ENCODE measurements around the gene LRRC47. TPM values are rescaled to one million over a fixed set of nuclear protein-coding genes. Genes with fewer than 3 reads are reported as not detected.
"Not testable (repeated sequence)": the region's sequence is repeated elsewhere in the genome, so short reads cannot be mapped to it uniquely, and the experiment has no call there.

LRRC47 gene
- polyA plus RNA-seq, 1 donor: 65.1 TPM

GRCh38 chr1:3772027-3772714 lies 24.1 kb downstream of the LRRC47 start:
- peak; percentile 86 for DNase-seq

- no peak for DNase-seq
These were observed 24.9 kb downstream of the LRRC47 start for GRCh38 chr1:3771108-3772026.

- no peak for DNase-seq
These were observed 26.1 kb downstream of the LRRC47 start for GRCh38 chr1:3770047-3770765.

DNA sequence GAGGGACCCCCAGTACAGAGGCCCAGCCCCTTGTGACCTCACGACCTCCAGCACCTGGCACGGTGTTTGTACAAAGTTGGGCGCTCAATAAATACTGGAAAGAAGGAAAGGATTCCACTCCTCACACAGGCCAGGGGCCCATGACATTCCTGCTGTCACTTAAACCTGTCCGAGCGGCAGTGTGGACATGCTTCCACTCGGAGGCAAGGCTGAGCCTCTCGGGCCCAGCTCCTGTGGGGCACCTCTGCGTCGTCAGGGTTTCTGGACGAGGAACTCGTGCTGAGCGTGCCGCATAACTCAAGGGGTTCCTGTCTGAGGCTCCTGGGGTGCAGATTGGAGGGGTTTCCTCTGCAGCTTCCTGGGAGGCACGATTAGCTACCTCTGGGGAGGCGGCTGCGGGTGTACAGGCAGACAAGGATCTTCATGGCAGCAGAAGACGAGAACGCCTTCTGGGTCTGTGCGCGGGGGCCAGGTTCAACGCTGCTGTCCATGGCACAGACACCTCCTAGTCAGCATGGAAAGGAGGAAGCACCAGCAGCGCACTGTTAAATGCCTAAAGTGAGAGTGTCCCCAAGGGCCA lies 27.4 kb downstream of the LRRC47 start:
- no peak for DNase-seq

GRCh38 chr1:3767328-3767925 lies 28.9 kb downstream of the LRRC47 start:
- DNase-seq: no peak

DNA sequence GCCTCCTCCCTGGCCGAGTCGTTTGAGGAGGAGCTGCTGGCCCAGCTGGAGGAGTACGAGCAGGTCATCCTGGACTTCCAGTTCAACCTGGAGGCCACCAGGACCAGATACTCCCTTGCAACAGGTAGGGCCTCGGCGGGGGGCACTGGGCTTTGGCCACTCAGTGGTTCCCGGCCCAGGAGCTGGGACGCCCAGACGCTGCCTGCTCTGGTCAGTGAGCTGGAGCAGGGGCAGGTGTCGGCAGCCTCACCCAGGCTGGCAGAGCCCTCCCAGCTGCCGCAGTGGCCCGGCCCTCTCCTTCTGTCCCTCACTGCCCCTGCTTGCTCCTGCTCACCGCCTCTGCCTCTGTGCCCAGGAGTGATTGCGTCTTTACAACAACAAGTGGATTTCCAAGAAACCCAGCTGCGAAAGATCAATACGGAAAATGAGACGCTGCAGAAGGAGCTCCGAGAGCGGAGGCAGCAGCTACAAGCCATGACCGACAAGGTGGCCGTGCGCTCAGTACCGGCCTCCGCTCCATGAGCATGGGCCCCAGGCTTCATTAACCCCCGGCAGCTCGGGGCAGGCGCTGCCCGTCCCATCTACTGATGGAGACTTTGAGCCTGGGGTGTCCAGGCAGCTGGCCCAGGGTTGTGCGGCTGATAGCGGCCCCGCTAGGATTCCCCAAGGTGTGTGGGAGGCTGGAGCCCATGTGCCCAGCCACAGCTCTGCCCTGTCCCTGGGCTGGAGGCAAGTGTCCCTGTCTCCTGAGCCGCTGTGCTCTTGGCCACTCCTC lies 32.8 kb downstream of the LRRC47 start:
- DNase-seq: no peak

DNA sequence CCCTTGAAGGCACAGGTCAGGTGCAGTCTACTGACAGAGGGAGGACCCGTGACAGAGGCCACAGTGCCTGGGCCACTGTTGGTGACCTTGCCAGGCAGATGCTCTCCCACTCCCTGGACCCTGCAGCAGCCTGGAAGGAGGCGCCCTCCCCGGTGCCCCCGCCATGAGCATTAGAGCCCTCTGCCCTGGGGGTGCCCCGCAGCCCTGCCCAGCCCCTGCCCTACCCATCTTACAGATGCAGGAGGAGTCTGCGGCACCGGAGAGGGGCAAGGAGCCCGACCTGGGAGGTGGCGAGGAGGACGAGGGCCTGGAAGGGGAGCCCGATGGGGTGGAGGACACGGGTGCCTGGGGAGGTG lies 33.4 kb downstream of the LRRC47 start:
- no peak for DNase-seq

GRCh38 chr1:3762151-3762872 lies 34.0 kb downstream of the LRRC47 start:
- no peak for DNase-seq

DNA sequence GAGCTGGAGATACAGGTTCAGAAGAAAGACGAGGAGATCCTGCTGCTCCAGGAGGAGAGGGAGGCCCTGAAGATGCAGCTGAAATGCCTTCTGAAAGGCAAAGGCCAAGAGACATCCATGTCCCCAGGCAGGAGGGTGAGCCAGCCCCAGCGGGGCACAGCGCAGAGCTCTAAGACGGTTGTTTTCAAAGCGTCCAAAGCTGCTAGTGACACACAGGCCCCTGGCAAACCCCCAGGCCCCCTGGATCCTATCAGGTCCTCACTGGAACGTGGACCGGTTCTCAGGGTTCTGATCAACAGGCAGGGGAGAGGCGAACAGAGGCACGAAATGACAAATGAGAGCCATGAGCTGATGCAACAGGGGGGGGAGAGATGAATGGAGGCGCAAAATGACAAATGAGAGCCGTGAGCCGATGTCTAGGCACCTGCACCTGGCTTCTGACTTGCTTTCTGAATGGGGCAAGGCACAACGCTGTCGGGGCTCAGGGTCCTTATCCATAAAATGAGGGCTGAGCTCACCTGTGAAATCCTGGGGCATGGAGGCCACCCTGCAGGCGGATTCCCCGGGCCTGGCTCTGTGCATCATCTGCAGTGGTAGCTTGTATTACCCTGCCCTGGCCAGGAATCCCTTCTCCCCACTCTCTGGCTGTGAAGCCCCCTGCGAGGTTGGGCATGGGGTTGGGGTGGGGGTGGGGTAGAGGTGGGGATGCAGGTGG lies 34.8 kb downstream of the LRRC47 start:
- no peak for DNase-seq

DNA sequence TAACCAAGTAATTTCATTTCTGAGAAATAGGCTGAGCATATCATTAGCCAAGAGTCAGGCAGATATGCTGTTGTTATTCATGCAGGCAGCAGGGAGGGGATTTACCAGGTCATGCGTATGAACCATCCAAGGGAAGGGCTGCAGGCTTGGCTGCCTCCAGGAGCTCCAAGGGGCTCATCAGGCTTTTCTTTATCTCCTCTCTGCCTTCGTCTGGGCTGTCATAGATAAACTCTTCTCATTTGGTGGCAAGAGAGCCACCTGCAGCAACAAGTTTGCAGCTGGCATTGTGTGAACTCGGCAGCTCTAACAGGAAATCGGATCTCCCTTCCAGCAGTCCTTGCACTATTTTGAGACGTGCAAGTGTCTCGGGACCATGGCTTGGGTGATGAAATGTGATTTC lies 36.5 kb downstream of the LRRC47 start:
- DNase-seq: no peak

GRCh38 chr1:3759164-3759563 lies 37.1 kb downstream of the LRRC47 start:
- DNase-seq: no peak

GRCh38 chr1:3756394-3756793 lies 39.9 kb downstream of the LRRC47 start:
- DNase-seq: no peak

DNA sequence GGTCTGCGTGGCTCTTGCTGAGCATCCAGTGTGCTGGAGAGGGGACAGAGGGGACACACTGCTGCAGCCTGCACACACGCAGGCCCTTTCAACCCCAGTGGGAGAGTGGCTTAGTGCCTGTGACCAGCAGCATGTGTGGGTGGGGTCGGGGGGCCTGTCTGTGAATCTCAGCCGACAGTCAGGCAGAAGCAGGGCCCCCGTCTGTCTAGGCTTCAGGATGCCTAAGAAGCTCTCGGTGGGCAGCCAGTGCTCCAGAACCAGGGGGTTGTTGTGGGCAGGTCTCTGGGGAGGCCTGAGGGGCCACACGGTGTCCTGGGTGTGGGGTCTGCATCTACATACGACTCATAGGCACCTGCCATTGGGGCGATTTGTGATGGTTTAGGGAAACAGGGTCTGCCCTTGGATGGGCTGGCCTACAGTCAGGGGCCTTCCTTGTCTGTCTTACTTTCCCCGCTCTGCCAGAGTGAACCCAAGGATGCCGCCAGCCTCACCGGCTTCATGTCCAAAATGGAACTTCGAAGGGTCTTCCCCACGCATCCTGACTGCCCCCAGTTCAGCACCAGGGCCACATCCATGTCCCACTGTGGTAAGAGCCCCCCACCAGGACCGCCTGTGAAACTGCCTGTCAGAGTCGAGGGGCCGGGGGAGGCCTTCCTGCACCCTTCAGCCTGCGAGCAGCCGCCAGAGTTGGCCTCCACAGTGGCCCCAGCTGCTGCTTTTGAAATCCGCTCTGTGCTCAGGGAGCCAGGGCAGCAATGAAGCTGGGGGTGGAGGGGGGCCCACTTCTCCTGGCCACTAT lies 42.4 kb downstream of the LRRC47 start:
- DNase-seq: no peak

DNA sequence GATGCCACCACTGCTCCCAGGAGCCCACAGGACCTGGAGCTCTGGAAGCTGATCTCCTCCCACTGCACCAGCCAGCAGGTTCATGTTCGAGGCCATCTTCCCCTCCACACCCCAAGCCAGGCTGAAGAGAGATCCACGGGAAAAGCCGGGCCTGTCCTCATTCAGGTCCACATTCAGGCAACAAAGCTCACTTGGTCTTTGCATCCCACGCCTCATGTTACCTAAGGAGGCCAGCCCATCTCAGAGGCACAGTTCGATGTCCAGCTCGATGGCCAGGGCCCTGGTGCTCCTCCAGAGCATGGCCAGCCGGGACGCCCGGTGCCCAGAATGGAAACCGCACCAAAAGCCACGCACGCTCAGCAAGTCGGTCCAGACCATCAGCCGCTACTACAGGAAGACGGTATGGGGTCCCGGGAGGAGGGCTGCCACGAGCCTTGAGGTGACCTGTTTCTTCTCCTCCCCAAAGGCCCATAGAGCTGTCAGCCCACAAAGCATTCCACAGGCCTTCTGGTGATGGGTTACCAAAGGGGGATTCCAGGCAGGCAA lies 43.8 kb downstream of the LRRC47 start, which contains the start of gene CCDC27:
Gene CCDC27, plus strand, starts transcription at position 51 of the 546 bp plus-strand sequence. Its CDS starts 32 bp downstream, at position 83.
- DNase-seq: no peak

- DNase-seq: no peak
These were observed 45.6 kb downstream of the LRRC47 start for GRCh38 chr1:3750741-3751140.

DNA sequence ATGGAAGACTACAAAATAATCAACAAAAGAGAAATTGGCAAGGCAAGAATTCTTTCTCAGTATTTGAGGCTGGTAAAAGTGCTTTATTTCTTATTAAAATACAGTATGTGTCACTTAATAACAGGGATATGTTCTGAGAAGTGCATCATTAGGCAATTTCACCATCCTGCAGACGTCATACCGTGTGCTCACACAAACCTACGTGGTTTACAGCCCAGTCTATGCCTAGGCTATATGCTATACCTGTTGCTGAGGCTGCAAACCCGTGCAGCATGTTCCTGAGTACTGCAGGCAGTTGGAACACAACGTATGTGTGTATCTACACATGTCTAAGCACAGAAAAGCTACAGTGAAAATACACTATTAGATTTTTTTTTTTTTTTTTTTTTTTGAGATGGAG lies 46.8 kb downstream of the LRRC47 start:
- DNase-seq: no peak

DNA sequence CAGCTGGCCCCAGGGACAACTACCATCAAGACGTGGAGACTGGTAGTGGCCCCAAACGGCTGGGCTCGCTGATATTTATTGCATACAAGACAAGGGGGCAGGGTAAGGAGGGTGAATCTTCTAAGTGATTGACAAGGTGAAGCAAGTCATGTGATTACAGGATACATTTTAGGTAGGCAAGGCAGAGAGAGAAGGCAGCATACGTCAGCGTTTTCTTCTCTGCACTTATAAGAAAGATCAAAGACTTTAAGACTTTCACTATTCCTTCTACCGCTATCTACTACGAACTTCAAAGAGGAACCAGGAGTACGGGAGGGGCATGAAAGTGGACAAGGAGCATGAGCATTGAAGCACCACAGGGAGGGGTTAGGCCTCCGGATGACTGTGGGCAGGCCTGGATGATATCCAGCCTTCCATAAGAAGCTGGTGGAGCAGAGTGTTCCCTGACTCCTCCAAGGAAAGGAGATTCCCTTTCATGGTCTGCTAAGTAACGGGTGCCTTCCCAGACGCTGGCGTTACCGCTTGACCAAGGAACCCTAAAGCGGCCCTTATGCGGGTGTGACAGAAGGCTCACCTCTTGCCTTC lies 47.9 kb downstream of the LRRC47 start:
- DNase-seq: not testable (repeated sequence)

DNA sequence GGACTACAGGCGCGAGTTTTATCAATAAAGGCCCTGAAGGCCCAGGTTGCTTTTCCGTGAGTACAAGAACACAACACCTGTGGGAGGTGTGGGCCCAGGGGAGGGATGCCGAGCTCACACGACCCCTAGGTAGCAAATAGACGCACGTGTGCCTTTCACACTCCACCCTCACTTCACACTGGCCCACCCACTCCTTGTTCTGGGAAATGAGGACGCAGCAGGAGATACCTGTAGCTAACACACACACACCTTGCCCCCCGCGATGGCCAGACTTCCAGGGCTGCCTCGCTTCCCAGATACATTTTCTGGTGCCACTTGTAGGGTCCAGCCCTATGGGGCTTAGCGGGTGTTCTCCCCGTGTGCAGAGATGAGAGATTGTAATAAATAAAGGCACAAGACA lies 48.4 kb downstream of the LRRC47 start:
- DNase-seq: no peak

Data from left kidney (tissue), 2 donors.